GM21529 (cell line): ENCODE data around the gene TSPAN15.
"Not testable (repeated sequence)": the region's sequence is repeated elsewhere in the genome, so short reads cannot be mapped to it uniquely, and the experiment has no call there.

Experiments
- ATAC-seq: cut with Tn5 transposase; IDR thresholded peaks from one replicate; pipeline ENCODE4 v1.9.1; 2021; ENCODE audit not compliant: unreplicated experiment

Gene TSPAN15

DNA sequence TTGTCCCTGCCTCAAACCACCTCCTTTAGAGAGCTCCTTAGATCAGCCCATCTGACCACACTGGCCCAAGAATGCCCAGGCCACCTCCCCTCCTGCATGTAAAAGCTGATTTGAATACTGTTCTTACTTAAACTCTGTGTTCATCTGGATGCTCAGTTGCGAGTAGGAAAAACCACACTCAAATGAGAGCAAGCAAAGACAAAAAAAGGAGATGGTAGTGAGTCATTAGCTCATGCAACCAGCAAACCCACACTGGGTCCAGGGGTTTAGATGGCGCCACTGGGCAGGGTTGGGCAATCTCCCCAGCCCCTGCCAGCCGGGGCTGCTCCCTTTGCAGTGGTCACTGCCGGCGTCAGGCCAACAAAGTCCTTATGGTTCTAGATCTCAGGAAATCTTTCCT, 32.7 kb downstream of the TSPAN15 start:
- no peak for ATAC-seq

DNA sequence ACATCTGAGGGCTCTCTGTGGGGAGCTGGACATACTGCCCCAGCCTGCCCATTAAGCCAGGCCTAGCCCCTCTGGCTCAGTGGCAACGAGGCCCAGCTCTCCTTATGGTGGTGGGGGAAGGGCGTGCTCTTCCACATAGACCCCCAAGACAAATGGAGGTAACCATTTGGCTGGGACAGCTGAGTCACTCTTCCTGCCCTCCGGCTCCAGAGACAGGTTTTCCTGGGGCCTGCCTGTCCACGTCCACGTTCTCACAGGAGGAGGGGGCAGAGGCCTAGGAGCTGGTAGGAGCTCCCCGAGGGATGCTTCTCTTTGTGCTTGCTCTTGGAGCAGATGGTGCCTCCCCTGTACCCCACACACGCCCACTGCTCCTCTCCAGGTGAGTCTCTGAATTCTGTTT, 33.5 kb downstream of the TSPAN15 start:
- no peak for ATAC-seq

DNA sequence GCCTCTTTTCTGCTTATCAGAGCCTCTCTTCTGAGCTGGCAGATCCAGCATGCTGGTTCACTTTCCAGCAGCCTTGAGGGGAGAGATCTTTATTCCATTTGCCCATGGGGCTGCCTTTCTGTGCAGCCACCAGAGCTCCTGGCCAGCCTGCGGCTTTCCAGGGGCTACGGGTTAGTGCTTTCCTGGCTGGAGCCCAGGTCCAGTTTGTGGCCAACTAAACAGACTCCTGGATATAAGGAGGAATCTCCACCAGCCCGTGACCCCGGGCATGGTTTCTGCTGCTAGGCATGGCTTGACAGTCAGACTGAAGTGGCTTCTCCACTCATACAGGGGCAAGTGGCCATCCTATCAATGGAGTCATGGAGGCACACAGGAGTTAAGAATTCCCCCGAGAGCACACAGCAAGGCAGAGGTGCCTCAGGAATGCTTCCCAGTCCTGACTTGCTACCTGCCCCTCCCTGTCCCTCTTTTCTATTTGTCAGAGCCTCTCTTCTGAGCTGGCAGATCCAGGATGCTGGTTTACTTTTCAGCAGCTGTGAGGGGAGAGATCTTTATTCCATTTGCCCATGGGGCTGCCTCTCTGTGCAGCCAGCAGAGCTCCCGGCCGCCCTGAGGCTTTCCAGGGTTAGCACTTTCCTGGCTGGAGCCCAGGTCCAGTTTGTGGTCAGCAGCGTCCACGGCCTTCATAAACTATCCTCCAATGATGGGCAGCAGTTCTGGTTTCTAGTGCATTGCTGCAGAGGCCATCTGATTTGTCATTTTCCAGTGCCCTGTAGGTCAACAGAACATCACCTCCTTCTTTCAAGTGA, 35.9 kb downstream of the TSPAN15 start:
- ATAC-seq = no peak

DNA sequence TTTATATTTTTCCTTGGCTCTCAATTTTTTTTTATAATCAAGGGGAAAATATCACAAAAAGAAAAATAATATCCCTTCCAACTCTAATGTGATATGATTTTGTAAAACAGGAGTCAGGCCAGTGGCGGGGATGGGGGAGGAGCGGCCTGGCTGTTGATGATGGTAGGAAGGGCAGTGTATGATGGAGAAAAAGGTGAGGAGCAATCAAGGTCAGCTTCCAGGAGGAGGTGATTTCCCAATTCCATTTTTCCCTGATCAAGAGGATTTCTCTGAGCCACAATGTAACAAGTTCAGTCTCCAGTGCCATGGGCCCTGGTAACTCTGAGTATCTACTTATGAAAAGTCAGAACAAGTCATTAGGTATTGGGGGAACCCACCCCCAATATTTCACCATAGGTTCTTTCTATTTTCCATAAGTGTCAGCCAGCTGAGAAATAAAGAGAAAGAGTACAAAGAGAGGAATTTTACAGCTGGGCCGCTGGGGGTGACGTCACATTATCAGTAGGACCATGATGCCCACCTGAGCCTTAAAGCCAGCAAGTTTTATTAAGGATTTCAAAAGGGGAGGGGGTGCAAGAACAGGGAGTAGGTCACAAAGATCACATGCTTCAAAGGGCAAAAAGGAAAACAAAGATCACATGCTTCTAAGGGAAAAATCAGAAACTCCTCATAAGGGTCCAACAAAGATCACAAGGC, 37.0 kb downstream of the TSPAN15 start:
- not testable (repeated sequence) for ATAC-seq

DNA sequence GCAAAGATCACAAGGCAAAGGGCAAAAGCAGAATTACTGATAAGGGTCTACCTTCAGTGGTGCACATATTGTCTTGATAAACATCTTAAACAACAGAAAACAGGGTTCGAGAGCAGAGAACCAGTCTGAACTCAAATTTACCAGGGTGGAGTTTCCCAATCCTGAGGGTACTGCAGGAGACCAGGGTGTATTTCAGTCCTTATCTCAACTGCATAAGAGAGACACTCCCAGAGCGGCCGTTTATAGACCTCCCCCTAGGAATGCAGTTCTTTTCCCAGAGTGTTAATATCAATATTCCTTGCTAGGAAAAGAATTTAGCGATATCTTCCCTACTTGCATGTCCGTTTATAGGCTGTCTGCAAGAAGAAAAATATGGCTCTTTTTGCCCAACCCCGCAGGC, 37.6 kb downstream of the TSPAN15 start:
- not testable (repeated sequence) for ATAC-seq

DNA sequence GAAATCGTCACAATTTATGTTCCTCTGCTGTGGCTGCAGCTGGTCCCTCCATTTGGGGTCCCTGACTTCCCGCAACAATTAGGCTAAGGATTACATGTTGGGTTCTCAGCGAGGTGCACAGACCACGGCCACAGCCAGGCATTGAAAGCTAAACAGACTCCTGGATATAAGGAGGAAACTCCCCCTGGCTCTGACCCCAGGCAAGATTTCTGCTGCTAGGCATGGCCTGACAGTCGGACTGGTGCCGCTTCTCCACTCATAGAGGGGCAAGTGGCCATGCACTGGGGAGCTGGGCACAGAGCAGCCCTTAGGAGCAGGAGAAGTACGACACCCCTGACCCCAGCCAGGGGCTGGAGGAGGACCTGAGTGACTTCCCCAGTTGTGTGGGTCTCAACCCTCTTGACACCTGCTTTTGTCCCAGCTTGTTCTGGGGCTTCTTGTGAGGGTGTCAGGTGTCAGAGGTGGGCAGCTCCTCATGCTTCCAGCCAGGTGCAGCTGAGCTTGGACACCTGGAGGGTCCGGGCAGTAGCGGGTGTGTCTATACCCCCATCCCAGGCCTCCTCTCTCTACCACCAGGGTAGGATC, 38.3 kb downstream of the TSPAN15 start:
- ATAC-seq = no peak

DNA sequence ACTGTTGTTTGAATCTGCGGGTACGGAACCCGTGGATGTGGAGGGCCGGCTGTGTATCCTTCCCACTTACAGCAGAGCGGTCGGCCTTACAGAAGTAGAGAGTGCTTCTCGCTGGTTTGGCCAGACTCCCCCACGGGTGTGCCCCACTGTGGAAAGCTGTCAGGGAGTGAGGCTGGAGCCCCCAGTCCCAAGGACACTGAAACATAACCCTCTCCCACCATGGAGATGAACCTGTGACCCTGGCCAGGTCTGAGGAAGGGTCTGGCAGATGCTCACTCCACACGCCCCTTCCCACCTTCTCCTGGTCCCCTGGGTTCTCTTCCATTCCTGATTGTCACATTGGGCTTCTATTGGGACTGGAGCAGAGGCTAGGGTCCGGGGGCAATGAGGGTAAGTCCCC, 39.6 kb downstream of the TSPAN15 start:
- ATAC-seq = no peak

DNA sequence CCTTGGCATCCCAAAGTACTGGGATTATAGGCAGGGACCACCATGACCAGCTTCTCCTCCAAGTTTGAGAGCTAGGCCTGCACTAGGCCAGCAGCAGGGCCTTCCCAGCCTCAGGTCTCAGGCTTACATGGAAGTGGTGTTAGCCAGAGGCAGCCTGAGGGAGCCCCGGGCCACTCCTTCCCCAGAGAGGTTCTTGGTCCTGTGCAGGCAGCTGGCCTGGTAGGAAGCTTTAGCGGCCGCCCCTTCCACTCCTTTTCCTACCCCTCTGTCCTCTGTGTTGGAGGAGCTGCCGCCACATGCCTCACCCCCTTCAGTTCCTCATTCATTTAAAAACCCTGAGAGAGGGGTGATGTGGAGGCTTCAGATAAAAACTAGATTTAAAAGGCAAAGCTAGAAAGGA, 40.3 kb downstream of the TSPAN15 start:
- ATAC-seq = no peak

DNA sequence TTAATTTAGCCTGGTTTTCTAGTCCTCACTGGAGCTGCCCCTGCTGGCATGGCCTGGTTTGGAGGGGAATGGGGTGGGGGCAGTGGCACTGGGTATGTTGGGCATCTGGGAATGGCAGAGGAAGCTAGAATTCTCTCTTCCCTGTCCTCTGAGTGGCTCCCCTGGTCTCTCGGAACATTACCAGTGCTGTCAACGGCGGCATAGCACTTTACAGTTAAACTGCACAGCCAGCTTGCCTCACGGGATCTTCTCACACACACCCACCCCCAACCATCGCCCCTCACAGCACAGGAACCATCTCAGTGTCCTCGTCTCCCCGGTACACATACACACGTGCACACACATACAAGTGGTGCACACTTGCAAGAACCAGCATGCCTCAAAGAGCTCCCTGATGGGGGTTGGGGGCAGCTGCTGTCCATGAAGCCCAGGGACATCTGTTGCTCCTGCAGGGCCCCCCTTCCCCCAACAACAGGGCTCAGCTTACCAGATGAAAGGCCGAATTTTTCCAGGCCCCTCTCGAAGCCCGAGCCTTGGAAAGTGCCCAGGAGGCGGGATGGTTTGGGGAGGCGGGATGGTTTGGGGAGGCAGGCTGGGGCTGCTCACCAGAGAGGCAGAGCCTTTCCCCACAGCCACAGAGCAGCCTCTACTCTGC, 41.0 kb downstream of the TSPAN15 start:
- no peak for ATAC-seq

DNA sequence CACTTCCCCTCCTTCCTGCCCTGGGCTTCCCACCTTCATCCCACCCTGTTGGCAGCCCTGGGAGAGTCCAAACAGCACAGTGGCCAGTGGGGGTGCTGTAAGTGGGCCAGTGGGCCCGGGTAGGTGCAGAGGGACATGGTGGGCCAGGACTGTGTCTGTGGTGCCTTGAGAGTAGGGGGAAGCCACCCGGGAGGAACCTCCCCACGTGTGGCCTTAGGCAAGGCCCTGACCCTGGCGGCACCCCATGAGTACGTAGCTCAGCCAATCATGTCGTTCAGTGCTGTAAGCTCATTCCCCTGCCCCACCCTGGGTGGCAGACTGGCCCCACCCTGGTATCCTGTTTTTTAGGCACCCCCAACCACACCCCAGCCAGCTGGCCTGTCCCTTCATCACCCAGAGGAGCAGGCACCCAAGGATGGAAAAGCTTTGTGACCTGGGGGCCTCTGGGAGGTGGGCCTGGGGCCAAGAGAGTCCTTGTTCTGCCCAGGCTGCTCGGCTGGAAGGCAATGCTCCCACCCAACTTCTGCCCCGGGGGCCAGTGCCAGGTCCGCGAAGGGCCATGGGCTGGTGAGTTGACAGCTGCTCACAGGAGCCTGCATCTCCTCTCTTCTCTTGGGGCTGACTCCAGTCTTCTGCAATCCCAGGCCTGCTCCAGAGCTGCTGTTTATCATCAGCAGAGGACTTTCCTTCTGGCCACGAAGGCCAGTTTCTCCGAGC, 41.6 kb downstream of the TSPAN15 start:
- no peak for ATAC-seq

DNA sequence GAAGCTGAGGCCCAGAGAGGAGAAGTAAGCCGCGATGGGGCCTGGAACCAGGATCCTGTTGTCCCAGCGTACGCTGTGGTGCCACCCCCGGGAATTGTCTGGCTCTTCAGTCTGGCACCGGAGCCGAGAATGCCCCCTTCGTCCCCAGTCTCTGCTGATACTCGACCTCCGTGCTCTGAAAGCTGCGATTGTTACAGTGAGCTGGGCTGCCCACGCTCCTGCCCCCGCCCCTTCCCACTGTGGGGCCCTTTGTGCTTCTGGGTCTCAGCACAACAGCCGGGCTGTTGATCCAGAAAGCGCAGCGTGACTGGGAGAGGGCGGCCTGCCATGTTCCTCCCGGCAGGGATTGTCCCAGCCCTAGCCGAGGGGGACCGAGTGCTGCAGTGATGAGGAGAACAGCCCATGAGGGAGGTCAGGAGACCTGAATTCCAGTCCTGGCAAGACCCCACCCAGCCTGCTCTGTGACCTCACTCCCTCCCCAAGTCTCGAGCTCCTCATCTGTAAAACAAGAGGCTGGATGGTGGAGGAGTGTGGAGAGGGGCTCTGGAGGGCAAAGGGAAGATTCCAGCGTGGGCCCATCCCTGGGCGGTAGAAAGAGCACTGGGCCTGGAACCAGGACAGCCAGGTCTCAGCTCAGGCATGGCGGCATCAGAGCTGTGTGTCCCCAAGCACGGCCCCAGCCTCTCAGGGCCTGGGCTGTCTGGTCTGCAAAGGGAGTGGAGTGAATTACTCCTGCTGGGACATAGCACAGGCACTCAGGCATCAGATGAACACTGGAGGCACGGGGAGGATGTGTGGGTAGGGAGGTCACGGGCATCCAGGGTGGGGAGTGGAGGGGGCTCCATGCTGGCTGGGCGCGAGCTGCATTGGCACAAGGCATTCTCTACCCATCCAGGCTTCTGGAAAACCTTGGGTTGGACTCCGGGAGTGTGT, 43.6 kb downstream of the TSPAN15 start:
- ATAC-seq = no peak

DNA sequence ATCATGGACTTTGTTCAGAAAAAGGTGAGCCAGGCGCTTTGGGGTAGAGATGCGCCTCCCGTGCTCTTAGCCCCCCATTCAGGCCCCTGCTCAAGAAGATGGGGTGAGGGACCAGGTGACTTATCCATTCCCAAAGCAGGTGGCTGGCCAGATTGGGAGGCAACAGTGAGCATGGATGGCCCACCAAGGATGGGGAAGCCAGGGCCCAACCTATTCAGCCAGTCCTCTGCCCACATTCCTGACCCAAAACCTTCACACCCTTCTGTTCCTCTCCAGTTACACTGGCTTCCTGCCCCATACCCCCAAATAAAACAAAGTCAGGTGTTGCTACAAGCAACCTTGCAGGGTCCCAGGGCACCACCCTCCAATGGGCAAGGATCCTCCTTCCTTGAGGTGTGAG, 44.4 kb downstream of the TSPAN15 start:
- ATAC-seq = no peak

DNA sequence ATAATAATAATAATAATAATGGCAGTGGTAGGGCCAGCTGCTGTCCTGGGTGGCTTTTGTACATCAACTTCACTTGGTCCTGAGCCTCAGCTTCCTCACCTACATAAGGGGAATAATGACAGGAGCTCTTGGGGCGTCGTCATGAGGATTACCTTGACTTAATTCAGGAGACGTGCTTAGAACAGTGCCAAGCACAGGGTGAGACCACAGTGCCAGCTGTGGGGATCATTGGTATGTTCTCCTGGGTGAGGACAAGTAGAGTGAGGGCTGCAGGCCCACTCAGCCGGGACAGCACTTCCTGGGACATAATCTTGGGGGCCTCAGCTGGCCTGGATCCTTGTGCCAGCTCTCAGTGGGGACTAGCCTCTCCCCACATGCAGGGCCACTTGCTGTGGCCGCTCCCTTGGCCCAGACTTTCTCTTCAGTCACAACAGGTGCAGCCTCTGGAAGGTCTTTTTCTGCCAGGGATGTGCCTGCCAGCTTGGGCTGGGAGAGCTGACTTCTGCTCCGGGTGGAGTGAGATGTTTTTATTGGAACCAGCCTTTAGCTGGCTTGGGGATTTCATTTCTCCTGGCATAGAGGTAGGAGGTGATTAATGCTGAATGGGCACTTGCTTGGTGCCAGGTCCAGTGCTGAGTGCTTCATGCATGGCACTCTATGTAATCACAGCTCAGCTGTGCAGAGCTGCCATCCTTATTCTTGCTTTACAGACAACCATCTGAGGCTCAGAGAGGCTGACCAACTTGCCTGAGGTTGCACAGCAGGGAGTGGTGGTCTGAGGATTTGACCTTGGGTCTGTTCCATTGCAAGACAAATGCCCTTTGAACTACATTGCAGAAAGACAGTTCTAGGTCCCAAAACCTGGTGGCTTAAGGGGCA, 45.3 kb downstream of the TSPAN15 start:
- no peak for ATAC-seq

DNA sequence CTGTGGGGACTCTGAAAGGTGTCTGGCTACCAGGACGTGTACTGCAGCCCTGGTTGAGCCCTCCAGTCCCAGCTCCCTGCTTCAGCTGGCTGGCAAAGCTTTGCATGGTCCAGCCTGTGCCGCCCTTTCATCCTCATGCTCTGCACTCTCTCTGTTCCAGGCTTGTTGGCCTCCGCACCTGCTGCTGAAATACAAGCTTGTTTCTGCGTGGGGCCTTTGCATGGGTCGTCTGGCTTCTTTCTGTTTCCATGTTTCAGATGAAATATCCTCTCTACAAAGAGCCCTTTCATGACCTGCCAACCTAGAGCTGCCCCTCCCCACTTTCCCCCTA, 45.9 kb downstream of the TSPAN15 start:
- ATAC-seq = no peak

DNA sequence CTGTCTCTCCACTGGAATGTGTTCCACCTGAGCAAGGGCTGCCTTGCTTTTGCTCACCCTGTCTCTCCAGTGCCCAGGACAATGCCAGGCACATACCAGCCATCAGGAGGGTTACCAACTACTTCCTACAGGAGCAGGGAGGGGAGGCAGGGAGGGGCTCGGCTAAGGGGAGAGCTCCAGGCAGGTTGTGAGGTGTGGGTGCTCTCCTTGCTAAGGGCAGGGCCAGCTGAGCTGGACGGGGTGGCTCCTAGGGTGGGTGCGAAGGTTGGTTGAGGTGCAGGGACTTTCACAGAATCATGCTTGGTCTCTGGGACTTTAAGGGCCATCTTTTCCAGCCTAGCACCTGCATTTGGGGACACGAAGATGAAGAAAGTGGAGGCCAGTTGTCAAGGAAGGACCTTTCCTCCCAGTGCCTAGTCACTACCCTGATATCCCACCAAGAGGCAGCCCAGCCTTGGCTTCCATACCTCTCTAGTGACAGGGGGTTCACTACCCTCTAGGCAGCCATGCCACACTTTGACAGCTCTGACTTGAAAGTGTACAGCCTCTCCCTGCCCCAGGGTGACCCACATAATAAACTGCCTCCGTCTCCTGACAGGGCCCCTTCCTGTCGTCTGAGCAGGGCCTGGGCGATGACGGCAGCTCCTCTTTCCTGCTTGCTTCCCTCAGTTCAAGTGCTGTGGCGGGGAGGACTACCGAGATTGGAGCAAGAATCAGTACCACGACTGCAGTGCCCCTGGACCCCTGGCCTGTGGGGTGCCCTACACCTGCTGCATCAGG, 46.5 kb downstream of the TSPAN15 start:
- no peak for ATAC-seq

DNA sequence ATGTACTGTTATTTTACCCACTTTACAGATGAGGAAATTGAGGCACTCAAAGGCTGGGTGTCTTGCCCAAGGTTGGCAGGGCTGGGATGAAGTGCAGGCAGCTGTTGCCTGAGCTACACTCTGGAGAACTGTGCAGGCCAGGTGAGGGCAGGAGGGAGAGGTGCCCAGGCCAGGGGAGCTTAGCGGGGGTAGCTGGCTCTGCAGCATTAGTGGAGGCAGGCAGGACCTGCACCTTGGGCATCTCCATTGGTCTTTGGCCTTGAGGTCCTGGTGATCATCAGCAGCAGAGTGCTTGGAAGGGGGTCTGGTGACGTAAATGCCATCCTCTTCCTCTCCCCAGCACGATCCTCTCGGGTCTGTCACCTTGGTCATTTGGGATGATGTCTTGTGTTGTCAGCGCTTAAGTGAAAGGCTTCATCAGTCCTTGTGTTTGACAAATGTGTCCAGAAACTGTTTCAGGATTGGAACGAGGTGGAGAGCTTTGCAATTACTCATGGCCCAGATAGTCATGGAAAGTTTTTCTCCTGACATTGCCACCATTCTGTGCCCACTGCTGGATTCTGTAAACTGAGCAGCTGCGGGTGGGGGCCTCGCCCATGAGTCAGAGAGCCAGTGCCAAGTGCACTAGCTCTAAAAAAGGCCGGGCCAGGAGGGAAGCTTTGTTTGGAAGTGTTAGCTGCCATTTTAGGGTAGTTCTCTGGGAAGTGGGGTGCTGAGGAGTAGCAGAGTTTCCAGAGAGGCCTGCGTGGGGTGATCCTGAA, 47.6 kb downstream of the TSPAN15 start:
- no peak for ATAC-seq
